Amniotic epithelial cell (primary cell): ENCODE results near the gene ARPC1B.

ENCODE experiments used
- DNase-seq: peaks from one replicate; pipeline ENCODE4 v3.0.0-alpha.2; 2010; ENCODE audit warnings: low read depth

Gene ARPC1B

DNA sequence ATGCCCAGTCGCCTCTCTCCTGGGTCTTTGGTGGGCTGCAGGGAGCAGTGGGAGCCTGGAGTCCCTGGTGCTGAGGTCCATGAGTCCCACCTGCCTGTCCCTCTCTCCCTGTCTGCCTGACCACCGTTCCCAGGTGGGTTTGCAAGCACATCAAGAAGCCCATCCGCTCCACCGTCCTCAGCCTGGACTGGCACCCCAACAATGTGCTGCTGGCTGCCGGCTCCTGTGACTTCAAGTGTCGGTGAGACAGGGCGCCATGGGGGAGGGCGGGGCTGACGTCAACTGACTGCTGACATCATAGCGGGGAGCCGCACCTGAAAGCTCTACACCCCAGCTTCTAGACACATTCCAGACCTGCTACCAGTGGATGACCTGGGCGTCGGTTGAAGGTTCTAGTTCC is 15.2 kb downstream of the ARPC1B start:
- DNase-seq: no peak

DNA sequence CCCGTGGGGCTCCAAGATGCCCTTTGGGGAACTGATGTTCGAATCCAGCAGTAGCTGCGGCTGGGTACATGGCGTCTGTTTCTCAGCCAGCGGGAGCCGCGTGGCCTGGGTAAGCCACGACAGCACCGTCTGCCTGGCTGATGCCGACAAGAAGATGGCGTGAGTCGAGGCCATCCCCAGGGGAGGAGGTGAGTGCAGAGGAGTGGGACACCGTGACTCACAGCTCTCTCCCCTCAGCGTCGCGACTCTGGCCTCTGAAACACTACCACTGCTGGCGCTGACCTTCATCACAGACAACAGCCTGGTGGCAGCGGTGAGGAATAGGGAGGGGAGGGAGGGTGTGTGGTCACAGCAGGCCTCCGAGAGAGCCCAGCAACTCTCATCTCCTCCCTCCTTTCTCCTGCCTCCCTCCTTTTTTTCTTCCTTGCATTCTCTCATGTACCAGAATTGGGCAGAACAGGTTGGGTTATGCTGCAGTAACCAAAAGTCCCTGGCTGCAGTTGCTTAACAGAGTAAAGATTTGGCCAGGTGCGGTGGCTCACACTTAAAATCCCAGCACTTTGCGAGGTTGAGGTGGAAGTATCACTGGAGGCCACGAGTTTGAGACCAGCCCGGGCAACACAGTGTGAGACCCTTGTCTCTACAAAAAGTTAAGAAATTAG is 16.5 kb downstream of the ARPC1B start:
- DNase-seq: no peak

DNA sequence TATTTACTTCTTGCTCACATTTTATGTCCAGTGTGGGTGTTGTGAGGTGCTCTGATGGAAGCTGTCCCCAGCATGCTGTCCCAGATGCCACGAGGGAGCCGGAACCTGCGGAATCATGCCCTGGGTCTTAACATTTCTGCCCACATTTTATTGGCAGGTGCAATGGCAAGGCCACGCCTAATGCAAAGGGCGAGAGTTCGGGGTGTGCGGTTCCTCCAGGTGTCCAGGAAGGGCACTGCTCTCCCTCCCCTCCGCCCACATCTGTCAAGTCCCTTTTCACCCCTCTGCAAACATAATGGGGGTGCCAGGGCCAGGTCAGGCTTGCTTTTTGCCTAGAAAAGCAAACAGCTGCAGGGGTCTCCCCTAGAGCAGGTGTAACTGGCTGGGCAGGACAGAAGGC is 17.5 kb downstream of the ARPC1B start:
- DNase-seq: no peak

DNA sequence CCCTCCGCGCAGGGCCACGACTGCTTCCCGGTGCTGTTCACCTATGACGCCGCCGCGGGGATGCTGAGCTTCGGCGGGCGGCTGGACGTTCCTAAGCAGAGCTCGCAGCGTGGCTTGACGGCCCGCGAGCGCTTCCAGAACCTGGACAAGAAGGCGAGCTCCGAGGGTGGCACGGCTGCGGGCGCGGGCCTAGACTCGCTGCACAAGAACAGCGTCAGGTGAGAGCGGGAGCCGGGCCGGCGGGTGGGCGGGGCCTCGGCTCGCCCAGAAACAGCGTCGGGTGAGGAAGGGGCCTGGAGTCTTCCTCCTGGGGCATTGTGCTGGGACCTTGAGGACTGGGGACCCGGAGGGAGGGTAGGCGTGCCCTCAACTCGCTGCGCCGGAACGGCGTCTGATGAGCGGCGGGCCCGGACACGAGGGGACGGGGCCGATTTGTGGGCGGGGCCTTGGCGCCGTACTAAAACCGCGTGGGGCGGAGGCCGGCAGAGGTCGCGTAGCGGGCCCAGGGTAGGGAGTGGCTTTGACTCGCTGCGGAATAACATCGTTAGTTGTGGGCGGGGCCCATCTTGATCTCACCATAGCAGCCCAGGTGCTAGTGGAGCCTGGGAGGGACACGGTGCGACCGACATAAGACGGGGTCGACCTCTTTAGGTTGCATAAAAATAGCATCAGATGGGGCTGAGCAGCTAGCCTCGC is 18.3 kb downstream of the ARPC1B start:
- DNase-seq: peak; percentile 65

DNA sequence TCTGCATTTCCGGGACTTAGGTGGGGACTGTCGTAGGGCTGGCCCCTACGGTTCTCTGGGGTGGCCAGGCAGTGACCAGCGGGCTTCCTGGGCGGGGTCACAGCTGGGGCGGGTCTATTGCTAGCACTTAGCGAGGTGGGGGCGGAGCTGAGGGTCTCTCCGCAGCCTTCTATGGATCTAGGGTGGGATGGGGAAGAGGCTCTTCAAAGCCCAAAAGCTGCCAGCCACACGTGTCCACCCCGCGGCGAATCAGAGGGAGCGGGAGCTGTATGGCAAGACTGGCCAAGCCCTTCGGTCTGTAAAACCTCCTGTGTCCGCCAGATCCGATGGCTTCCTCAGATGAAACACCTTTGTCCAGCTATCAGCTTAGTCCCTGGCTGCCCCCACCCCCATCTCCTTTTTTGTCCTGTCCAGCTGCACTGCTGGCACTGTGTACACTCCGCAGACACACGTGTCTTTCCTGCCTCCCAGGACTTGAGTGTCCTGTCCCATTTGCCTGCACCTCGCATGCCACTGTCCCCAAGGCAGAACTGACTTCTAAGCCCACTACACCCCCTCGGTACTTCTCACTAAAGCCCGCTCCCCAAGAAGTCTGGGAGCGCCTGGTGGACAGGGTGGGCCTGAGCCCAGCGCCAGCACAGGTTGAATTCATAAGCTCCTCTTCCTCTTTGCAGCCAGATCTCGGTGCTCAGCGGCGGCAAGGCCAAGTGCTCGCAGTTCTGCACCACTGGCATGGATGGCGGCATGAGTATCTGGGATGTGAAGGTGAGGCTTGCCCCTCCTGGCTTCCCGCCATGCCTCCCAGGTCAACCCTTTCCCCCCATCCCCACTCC is 19.0 kb downstream of the ARPC1B start:
- DNase-seq: no peak

DNA sequence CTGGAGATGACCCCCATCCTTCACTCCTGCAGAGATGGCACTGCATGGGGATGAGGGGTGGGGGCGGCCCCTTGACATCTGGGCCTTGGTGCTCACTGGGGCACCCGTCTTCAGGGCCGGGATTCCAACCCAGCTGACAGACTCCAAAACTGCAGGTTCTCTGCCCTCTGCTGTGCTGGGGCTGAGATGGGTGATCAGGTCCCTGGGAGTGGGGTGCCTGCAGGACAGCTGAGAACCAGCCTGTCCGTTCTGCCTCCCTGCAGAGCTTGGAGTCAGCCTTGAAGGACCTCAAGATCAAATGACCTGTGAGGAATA is 19.6 kb downstream of the ARPC1B start:
- DNase-seq: no peak

DNA sequence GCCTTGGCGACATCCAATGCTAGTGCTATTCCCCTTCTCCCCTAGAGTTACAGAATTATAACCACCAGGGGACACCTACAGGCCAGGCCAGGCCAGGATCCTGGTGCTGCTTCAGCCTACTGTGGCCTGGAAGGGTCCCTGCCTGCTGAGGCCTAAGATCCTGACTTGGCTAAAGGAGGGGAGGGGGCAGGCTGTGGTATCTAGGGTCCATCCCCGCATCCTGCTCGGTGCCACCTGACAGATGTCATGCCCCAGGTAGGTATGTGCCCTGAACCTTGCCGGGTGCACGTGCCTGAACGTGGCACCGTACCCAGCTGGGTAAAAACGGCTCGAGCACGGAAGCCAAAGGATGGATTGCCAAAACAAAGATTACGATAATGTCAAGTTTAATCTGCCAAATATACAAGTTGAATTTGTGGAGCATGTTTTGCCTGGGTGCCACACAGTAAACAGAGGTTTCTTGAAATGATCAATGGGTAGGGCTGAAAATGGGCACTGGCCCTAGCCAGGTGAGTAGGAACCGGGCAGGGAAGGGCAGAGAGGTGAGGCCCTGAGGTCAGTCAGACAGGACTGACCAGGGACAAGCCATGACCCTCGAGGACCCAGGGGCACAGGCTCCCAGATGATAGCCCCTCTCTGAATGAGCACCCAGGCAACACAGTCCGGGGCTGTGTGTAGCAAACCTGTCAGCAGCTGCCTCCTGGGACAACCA is 21.2 kb downstream of the ARPC1B start:
- no peak for DNase-seq

DNA sequence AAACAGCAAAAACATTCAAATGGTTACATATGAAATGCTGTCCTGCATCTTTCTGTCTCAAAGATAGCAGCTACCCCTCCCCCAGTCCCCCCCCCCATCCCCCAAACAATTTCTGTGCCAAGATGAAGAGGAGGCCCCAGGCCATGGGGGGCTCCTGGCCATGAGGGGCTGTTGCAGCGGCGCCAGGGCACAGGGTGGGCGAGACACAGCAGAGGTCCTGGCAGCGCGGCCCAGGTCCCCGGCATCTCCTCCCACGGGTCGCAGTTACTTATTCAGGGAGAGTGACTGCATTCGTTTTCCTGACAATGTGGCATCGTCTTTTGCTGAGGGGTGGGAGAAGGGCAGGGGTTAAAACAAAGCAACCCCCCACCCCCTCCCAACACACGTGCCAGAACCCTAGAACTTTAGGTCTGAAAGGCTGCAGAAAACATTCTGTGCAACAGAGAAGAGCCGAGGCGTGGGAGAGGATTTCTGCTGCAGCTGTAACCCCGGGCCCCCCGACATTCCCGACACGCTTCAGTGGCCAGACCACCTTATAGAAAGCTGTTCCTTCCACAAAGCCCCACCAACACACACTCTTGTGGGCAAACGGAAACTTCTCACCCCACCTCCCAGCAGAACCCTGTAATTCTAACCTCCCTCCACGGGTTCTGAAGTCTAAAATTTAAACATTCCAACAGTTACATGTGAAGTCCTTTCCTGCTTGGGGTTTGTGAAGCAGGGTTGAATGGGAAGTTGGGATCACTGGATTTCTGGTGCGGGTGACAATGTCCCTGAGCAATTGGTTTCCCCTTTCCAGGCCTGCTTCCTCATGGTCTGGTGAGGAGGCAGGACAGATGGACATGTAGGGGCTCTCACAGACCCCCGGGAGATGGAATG is 22.1 kb downstream of the ARPC1B start:
- no peak for DNase-seq

DNA sequence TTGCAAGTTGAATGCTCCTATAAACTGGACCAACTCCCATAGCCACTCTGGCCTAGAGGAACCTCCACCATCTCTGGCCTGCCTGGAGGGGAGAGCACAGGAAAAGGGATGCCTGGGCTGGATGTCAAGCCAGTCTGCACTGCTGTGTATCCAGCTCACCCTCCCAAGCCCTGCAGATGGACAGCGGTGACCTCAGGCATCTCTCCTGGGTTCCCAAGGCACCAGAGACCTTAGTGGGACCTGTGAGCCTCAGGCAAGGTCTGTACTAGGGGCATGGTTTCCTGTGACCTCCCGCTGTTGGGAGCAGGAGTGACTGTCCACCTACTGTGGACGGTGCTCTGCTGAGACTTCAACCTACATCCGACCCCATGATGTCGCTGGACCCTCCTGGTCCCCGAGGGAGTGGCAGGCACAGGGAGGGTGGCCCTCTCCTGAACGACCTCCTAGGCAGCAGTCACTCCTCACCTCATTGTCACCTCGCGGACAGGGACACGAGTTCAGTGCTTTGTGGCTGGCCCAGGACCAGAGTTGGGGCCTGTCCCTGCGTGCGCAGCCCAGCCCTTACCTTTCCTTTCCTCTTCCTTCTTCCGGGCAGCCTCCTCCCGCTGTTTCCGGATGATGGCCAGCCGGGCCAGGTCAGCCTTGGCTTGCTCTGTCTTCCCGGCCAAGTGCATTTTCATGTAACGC is 22.9 kb downstream of the ARPC1B start:
- no peak for DNase-seq

DNA sequence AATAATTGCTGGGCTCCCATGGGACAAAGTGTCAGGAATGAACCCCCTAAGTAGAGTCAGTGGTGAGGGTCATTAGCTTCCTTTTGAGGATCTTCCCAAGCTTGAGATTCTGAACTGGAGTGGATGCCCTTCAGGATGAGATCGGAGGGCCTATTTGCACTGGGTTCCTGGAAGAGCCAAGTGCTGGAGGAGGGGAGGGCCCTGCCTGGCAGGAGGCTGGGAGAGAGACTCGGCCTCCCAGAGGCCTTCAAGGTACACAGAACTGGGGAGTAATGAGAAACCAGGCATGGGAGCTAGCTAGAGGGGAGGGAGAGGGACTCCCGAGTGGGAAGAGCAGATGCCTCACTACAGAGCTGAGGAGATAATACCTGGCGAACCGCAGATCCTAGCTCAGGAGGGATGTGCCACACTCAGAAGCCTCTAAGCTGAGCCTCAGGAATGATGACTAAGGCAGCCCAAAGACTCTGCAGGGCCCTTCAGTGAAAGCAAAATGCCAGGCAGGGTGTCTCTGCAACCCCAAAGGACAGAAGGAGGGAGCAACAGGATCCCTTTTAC is 24.4 kb downstream of the ARPC1B start:
- DNase-seq: peak; percentile 34

DNA sequence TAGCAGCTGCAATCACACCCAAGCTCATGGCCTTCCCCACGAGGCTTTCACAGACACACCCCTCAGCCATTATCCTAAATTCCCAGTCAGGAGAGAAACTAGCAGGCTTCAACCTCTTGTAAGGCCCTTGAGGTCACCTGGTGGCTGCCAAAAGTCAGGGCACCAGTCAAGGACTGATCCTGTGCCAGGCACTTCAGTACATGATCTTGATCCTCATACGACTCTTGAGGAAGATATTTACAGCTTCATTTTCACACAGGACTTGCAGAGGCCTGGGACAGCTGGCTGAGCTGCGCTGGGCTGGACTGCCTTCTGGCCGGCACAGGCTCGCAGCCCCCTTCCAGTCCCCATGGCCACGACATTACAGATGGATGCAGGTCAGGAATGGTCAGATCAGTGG is 25.1 kb downstream of the ARPC1B start:
- no peak for DNase-seq

DNA sequence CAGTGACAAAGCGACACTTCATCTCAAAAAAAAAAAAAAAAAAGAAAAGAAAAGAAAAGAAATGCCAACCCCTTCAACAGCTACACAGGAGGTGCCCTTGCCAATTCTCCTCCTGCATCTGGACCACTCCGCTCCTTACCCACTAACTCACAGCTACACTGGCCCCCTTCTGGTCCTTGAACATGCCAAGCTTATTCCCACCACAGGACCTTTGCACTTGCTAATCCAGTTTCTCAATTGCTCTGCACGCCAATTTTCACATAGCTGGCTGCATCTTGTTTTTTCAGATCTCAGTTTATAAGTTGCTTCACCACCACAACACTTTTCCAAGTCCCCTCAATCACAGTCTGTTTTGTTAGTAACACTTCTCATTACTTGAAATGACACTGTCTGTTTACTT is 28.3 kb downstream of the ARPC1B start:
- no peak for DNase-seq

DNA sequence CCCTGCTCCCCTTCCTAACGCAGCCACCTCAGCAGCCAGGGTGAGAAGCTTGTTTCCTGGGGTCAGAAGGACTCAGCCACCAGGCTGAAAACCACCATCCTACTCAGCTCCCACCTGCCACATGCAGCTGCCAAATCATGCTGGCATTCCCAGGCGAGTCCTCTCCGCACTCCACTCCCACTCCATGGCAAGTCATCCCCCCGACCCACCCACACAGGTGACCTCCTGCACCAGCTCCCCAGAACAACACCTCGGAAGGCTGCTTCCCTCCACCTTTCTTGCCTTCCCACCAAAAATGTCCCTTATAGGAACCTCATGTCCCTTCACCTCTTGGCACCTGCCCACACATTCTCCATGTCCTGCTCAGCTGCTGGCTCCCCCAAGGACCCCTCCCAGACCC is 29.2 kb downstream of the ARPC1B start:
- DNase-seq: no peak

DNA sequence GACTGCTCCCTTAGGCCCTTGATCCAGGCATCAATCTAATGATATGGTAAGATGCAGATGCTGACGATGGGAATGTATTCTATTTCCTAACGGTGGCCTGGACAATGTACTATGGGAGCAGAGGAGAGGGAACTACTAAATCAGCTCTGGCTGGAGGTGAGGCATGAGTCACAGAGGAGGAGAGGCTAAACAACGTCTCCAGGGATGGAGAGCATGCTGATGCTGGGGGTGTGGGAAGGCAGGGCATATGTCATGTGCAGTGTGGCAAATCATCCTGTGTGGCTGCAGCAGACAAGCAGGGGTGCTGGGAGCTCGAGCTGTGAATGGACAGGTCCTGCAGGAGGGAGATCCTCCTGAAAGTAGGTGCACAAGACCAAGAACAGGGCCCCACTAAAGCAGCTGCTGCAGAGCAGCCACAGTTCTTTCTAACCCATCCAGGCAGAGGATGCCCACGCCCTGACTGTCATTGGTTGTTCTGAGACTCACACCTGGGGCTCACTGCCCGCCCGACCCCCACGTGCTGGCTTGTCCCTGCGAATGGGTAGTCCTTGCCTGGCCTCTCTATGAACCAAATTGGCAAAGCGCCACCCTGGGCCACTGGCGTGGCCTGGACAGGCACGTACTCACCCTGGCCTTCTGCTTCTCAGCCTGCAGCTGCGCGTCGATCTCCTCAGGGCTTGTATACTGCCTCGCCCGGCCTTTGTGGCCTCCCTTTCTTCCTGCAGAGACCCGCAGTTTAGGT is 29.9 kb downstream of the ARPC1B start:
- peak; percentile 87 for DNase-seq

DNA sequence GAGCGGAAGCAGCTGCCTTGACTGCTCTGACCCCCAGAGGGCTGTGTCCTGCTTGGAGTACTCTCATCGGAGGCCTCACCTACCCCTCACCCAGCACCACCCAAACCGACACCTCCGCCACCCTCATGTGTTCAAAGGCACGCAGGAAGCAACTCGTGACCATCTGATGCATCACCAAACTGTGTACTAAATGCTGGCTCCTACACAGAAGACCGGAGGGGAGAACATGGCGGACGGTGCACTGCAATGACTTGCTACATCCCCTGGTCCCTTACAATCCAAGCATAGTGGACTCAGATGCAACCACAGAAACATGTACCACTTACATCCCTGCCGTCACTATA is 30.4 kb downstream of the ARPC1B start:
- no peak for DNase-seq

DNA sequence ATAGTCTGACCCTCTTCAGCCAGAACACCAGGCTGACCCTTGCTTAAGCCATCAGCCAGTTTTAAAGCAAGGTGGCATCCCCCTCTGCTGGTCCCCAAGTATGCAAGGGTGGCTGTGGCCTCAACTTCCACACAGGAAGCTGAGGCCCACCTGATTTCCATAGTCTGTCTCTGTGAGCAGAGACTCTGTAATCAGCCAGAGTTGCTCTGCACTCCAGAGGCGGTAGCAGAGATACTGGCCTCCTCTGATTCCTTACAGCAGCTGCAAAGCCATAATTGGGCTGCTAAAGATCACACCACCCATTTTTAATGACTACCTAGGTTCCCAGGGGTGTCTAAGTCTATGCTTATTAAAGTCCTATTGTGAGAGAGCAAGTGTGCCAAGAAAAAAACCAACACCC is 32.0 kb downstream of the ARPC1B start:
- no peak for DNase-seq

DNA sequence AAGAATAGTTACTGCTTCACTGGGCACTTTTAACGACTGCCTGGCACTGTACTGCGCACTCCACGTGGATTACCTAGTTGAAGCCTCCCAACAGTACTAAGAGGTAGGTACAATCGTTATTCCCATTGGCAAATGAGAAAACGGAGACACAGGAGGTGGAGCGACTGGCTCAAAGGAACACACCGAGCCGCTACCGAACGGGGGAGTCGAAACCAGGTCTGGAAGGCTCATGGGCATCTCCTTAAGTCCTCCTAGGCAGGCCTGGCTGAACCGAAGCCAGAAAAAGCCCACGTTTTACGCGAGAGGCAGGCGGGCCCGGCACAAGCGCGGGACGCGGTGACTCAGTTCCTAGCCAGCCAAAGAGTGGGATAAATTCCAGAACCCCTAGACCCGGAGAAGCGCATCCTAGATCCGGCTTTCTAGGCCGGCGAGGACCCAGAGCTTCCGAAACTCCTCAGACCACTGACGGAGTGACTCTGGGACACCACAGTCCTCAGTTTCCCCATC is 33.4 kb downstream of the ARPC1B start:
- DNase-seq: peak; percentile 78

DNA sequence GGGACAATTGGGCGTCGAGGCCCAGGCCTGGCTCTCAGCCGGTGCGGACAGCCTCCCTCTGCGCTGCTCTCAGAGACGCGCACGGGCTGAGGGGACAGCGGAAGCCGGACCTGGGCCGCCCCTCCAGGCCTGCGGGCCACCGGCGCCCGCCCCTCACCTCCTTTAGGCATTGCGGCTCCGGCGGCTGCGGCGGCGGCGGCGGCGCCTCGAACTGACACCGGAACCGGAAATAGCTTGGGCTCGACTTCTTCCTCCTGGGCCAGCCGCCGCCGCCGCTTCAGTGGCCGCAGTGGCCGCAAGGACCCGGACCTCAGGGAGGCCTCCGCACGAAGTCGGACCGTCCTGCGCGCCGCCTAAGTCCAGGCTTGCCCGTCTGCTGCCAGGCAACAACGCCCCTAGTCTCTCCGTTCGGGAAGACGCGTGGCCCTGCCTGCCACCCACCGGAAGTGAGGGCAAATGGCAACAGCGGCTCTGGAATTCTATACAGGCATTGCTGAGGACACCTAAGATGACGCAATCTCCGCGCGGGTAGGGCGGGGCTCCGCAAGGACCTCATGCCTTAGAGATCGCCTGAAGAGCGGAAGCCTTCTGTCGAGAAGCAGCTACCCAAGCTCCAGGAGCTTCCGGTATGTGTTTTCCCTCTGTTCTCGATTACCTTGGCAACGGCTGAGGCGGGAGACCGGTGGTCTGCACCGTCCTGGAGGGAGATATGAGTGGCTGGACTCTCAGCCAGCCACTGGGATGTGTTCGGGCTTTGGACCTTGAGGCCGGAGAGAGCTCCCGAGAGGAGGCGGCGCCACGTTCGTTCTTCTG is 34.1 kb downstream of the ARPC1B start, which contains the start of the genes BUD31 and PDAP1:
BUD31 (plus strand) TSS at position 591 of the 813 bp plus-strand sequence. CDS start 2,124 bp downstream, outside the sequence.
PDAP1 (minus strand) TSS at position 219 of the 813 bp plus-strand sequence; CDS start at position 170, 49 bp downstream.
- DNase-seq: peak; percentile 94

DNA sequence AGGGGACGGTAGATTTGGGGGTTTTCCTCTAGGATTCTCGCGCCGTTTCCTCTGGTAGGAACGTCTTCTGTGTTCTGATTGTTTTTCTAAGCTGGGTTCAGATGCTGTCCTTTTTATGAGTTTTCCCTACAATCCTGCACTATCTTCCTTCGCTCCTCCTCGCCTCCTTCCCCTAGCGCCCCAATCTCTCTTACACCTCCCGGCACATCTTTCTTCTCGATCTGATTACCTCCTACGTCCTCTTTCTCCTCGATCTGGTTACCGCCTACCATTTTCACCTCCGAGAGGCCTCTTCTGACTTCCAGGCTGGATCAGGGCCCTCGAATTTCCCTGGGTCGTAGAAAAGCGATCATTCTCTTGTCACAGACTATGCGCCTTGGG is 34.7 kb downstream of the ARPC1B start:
- no peak for DNase-seq
